A673 (cell line): ENCODE results near the gene TPGS1.

Experiments
- EZH2 ChIP-seq: fragments of 200-600 bp; sonication (generic); IDR thresholded peaks from 2 replicates; pipeline ENCODE4 v1.6.1; 2017; ENCODE audit warnings: borderline replicate concordance, low read depth, mild to moderate bottlenecking, mixed read lengths, antibody characterized with exemption, low read length; ENCODE audit not compliant: poor library complexity, severe bottlenecking
- TF ChIP-seq, protein P1 (sequence below): fragments of 300-800, 200-600 bp; sonication (generic); conservative IDR thresholded peaks from 2 replicates; pipeline ENCODE4 v1.5.1; 2017; ENCODE audit warnings: low read depth, mild to moderate bottlenecking, antibody characterized with exemption, low read length, moderate library complexity, mixed read lengths

DNA sequence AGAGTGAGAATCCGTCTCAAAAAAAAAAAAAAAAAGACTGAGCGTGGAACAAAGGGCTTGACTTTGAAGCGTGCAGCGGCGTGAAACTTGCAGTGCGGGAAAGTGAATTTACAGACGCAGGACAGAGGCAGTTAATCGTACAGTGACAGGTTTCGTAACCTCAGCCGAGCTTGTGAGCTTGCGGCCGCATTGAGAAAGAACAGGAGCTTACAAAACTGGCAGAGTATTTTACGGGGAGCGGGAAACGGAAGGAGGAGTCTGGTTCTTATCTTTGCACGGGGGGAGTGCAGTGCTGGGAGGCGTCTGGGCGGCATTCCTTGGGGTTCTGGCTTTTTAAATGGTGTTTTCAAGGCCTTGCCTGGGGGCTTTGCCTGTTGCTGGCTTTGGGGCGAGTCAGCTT lies 59.1 kb downstream of the TPGS1 start:
- TF ChIP-seq, protein P1, sequence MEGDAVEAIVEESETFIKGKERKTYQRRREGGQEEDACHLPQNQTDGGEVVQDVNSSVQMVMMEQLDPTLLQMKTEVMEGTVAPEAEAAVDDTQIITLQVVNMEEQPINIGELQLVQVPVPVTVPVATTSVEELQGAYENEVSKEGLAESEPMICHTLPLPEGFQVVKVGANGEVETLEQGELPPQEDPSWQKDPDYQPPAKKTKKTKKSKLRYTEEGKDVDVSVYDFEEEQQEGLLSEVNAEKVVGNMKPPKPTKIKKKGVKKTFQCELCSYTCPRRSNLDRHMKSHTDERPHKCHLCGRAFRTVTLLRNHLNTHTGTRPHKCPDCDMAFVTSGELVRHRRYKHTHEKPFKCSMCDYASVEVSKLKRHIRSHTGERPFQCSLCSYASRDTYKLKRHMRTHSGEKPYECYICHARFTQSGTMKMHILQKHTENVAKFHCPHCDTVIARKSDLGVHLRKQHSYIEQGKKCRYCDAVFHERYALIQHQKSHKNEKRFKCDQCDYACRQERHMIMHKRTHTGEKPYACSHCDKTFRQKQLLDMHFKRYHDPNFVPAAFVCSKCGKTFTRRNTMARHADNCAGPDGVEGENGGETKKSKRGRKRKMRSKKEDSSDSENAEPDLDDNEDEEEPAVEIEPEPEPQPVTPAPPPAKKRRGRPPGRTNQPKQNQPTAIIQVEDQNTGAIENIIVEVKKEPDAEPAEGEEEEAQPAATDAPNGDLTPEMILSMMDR: no peak
- no peak for TF ChIP-seq EZH2
